GM18909 (cell line): Measurements from ENCODE around the gene TRPC6.
A peak's percentile ranks its signal among the peaks of the same experiment; 100 is the strongest.

ENCODE experiments used
- ATAC-seq: cut with Tn5 transposase; IDR thresholded peaks from one replicate; pipeline ENCODE4 v1.9.1; 2021; ENCODE audit warnings: mild to moderate bottlenecking; ENCODE audit not compliant: unreplicated experiment, poor library complexity

TRPC6 gene

GRCh38 chr11:101429703-101430540 is 153.9 kb downstream of the TRPC6 start:
- ATAC-seq: no peak

GRCh38 chr11:101428918-101429317 is 154.9 kb downstream of the TRPC6 start:
- peak; percentile 71 for ATAC-seq

- no peak for ATAC-seq
These were observed 176.5 kb downstream of the TRPC6 start for GRCh38 chr11:101407324-101407723.
